Thymus (tissue), 11 donors: ENCODE results near the gene CAMK2G. TPM values are rescaled to one million over a fixed set of nuclear protein-coding genes. Genes with fewer than 3 reads are reported as not detected.

ENCODE experiments used
- DNase-seq, 9 donors: peaks; one replicate each; pipeline ENCODE4 v3.0.0-alpha.2; 2013; ENCODE audit warnings: low spot score in 9 of 9, low read depth in 6 of 9, missing footprints in 1 of 9
- H3K27ac ChIP-seq, 2 donors: one replicate each; pipeline ENCODE4 v1.5.1; 2013; ENCODE audit warnings: control low read depth in 1 of 2, low read depth in 1 of 2, low read length in 1 of 2, mild to moderate bottlenecking in 1 of 2, moderate library complexity in 1 of 2
- H3K27me3 ChIP-seq, 2 donors: one replicate each; pipeline ENCODE4 v1.5.1; 2013; ENCODE audit warnings: low read length in 1 of 2; ENCODE audit not compliant: control insufficient read depth in 2 of 2, insufficient read depth in 1 of 2
- H3K36me3 ChIP-seq, 2 donors: one replicate each; pipeline ENCODE4 v1.5.1; 2013; ENCODE audit warnings: low read length in 1 of 2, mild to moderate bottlenecking in 1 of 2, moderate library complexity in 1 of 2; ENCODE audit not compliant: control insufficient read depth in 2 of 2, insufficient read depth in 2 of 2
- H3K4me1 ChIP-seq, 2 donors: one replicate each; pipeline ENCODE4 v1.5.1; 2013; ENCODE audit warnings: low read length in 2 of 2; ENCODE audit not compliant: control insufficient read depth in 2 of 2, insufficient read depth in 2 of 2
- H3K4me3 ChIP-seq, 2 donors: one replicate each; pipeline ENCODE4 v1.5.1; 2013; ENCODE audit warnings: low read length in 2 of 2, control low read depth in 1 of 2, mild to moderate bottlenecking in 1 of 2
- H3K9me3 ChIP-seq, 2 donors: one replicate each; pipeline ENCODE4 v1.5.1; 2013; ENCODE audit warnings: low read length in 1 of 2, mild to moderate bottlenecking in 1 of 2; ENCODE audit not compliant: control insufficient read depth in 2 of 2, insufficient read depth in 1 of 2
- WGBS: extraction: QIAGEN DNeasy Blood & Tissue Kit; methylation state at CpG from one replicate; pipeline ENCODE4 v1.1.7; 2013; 5-methylcytosine and 5-hydroxymethylcytosine counted together
- polyA plus RNA-seq: library from polyadenylated mRNA; stranded (reverse); fragments of 200-250 nt; gene quantifications from one replicate; pipeline ENCODE4 v1.2.3, GENCODE V29; 2013
- total RNA-seq: library from RNA; stranded (reverse); fragments of 120-200 nt; gene quantifications from one replicate; pipeline ENCODE4 v1.2.4, GENCODE V29; 2013
- donor health status: healthy.

CAMK2G gene
- total and polyA plus RNA-seq, 2 donors: 10.5 to 17.2 TPM

- peaks cover 19 to 27% of the 10 kb centered on the region in 2 donors for H3K4me1 ChIP-seq
- peaks cover 4 to 20% of the 10 kb centered on the region in 2 donors for H3K36me3 ChIP-seq
- H3K27ac ChIP-seq: peak within 1 kb of the TSS; percentile 95 to 99
- WGBS: under 1% methylated on average over 57 of the region's 57 CpGs
- peak within 1 kb of the TSS; percentile 79 to 83 for H3K4me3 ChIP-seq
- H3K27me3 ChIP-seq: no peaks in the 10 kb centered on the region
- peak in 8 of 9 donors; percentile 80 to 94 (median 88) for DNase-seq
- H3K9me3 ChIP-seq: no peaks in the 10 kb centered on the region
Observed at GRCh38 chr10:73781879-73782748, 92.2 kb downstream of the CAMK2G start, which contains the start of gene CHCHD1. TSS of gene CHCHD1 (plus strand) at chr10:73782048. CDS start at chr10:73782076, 28 bp downstream.

- 2% methylated on average over 14 of the region's 14 CpGs for WGBS
Observed at GRCh38 chr10:73781548-73781878, 92.8 kb downstream of the CAMK2G start.

GRCh38 chr10:73780966-73781365, 93.4 kb downstream of the CAMK2G start:
- DNase-seq: no peak
- Histone ChIP-seq H3K27ac (peak overlapping the region in 1 of 2 donors; percentile 95), H3K36me3 (peaks cover 4 to 30% of the 10 kb centered on the region in 2 donors), H3K27me3 (no peaks in the 10 kb centered on the region), H3K9me3 (no peaks in the 10 kb centered on the region), H3K4me3 (peak overlapping the region; percentile 79 to 83), H3K4me1 (peaks cover 12 to 17% of the 10 kb centered on the region in 2 donors)
- WGBS: 46% methylated on average over 11 of the region's 11 CpGs

More at GRCh38 chr10:73781548-73781878, 92.8 kb downstream of the CAMK2G start:
- Histone ChIP-seq H3K9me3 (no peaks in the 10 kb centered on the region), H3K27ac (peak overlapping the region; percentile 95 to 99), H3K27me3 (no peaks in the 10 kb centered on the region), H3K4me3 (peak overlapping the region; percentile 79 to 83), H3K4me1 (peaks cover 16 to 22% of the 10 kb centered on the region in 2 donors), H3K36me3 (peaks cover 4 to 24% of the 10 kb centered on the region in 2 donors)
- DNase-seq: no peak

GRCh38 chr10:73780301-73780700, 94.1 kb downstream of the CAMK2G start:
- 94% methylated on average over 5 of the region's 5 CpGs for WGBS
- H3K9me3 ChIP-seq: no peaks in the 10 kb centered on the region
- no peaks in the 10 kb centered on the region for H3K27me3 ChIP-seq
- H3K4me3 ChIP-seq: no peak overlapping the region
- H3K27ac ChIP-seq: no peak overlapping the region
- peaks cover 16 to 20% of the 10 kb centered on the region in 2 donors for H3K4me1 ChIP-seq
- peaks cover 4 to 36% of the 10 kb centered on the region in 2 donors for H3K36me3 ChIP-seq
- no peak for DNase-seq

GRCh38 chr10:73779539-73780197, 94.7 kb downstream of the CAMK2G start:
- no peak overlapping the region for H3K27ac ChIP-seq
- DNase-seq: no peak
- no peaks in the 10 kb centered on the region for H3K9me3 ChIP-seq
- no peaks in the 10 kb centered on the region for H3K27me3 ChIP-seq
- peaks cover 17 to 20% of the 10 kb centered on the region in 2 donors for H3K4me1 ChIP-seq
- WGBS: 96% methylated on average over 3 of the region's 3 CpGs
- no peak overlapping the region for H3K4me3 ChIP-seq
- peaks cover 4 to 41% of the 10 kb centered on the region in 2 donors for H3K36me3 ChIP-seq

GRCh38 chr10:73779018-73779417, 95.3 kb downstream of the CAMK2G start:
- Histone ChIP-seq H3K36me3 (peaks cover 4 to 44% of the 10 kb centered on the region in 2 donors), H3K9me3 (no peaks in the 10 kb centered on the region), H3K27me3 (no peaks in the 10 kb centered on the region), H3K27ac (no peak overlapping the region), H3K4me1 (peaks cover 22 to 26% of the 10 kb centered on the region in 2 donors), H3K4me3 (no peak overlapping the region)
- 98% methylated on average over 5 of the region's 5 CpGs for WGBS
- no peak for DNase-seq

GRCh38 chr10:73774637-73775036, 99.7 kb downstream of the CAMK2G start:
- peaks cover 18 to 60% of the 10 kb centered on the region in 2 donors for H3K36me3 ChIP-seq
- 58% methylated on average over 5 of the region's 5 CpGs for WGBS
- no peaks in the 10 kb centered on the region for H3K27me3 ChIP-seq
- peak overlapping the region in 1 of 2 donors; percentile 4 for H3K4me3 ChIP-seq
- peaks cover 21 to 33% of the 10 kb centered on the region in 2 donors for H3K4me1 ChIP-seq
- peaks cover 0 to 3% of the 10 kb centered on the region in 2 donors for H3K9me3 ChIP-seq
- no peak for DNase-seq
- no peak overlapping the region for H3K27ac ChIP-seq

- peaks cover 14 to 62% of the 10 kb centered on the region in 2 donors for H3K36me3 ChIP-seq
- DNase-seq: no peak
- H3K9me3 ChIP-seq: peaks cover 0 to 3% of the 10 kb centered on the region in 2 donors
- H3K4me1 ChIP-seq: peaks cover 21 to 45% of the 10 kb centered on the region in 2 donors
- H3K4me3 ChIP-seq: peak overlapping the region; percentile 78 to 83
- WGBS: 12% methylated on average over 29 of the region's 29 CpGs
- no peaks in the 10 kb centered on the region for H3K27me3 ChIP-seq
- peak overlapping the region; percentile 92 to 98 for H3K27ac ChIP-seq
Observed at GRCh38 chr10:73773152-73773879, 101.0 kb downstream of the CAMK2G start.
